ENCODE data around the gene TNFAIP6. TPM values are rescaled to one million over a fixed set of nuclear protein-coding genes. Genes with fewer than 3 reads are reported as not detected.

The TNFAIP6 gene
- total and polyA plus RNA-seq, 10 of the 15 experiments (the other 5 are each of a cell fraction or from before 2014, with no cell fraction given): 0.68 to 5.7 (median 1.3) TPM

DNA sequence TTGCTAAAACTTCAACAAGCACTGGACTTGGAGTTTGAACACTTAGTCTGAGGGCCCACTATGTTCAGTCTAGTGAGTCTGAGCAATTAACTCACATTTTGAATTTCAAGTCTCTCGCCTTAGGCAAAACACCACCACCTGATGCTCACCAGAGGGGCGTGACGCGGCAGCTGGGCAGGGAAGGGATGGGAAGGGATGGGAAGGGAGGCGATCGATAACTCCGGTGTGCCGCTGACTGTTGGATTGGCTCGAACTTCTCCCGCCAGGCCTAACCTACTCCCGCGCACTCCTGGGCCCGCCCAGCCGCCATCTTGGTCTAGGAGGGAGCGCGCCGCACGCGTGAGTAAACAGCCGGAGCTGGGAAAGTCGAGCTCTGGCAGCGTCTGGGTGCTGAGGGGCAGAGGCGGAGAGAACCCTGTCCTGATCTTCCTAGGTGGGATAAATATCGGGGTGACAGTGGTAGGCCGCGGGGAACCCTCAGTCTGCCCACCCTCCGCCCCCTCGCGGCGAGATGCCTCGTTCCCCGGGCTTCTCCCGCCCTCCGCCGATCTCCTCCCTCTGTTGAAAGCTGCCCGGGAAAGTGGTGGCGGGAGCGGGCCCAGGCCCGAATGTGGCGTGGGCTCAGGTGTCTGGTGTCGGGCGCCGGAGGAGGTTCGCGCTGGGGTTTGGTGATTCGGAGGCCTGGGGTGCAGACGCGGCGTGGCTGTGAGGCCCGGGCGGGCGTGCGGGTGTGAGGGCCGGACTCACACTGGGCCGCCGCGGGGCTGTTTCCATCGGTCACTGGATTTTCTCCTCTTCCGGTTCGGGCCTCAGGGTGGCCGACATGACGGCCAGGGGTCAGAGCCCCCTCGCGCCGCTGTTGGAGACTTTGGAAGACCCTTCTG lies 52.5 kb downstream of the TNFAIP6 start, which contains the start of gene RIF1:
RIF1 (plus strand) TSS at position 302 of the 884 bp plus-strand sequence; CDS start at position 824, 522 bp downstream.
- intact Hi-C loops (cut with micrococcal nuclease; ENCODE audit: unreplicated experiment) (no loop called here), in situ Hi-C loops (cut with MboI) (loop anchor here (25.0 kb wide), 2 partner anchors 123 to 1823 kb away; partner anchors contain the start of genes MMADHC and NMI)
- Histone ChIP-seq H3K36me3 (ENCODE audit: control insufficient read depth in 2 of 2, insufficient read depth in 2 of 2, low read length in 1 of 2) (peaks cover 0 to 15% of the 10 kb centered on the region in 2 experiments), H3K9ac (ENCODE audit: control insufficient read depth, insufficient read depth, low read length) (peak within 1 kb of the TSS; percentile 85), H3K4me3 (peak within 1 kb of the TSS; percentile 97), H4K20me1 (ENCODE audit: control insufficient read depth, insufficient read depth) (no peaks in the 10 kb centered on the region), H3K79me2 (ENCODE audit: control insufficient read depth, insufficient read depth, low read length) (peaks cover 41% of the 10 kb centered on the region), H3K27me3 (replicated peaks in 1 of 2; ENCODE audit: control insufficient read depth in 2 of 2, insufficient read depth in 2 of 2, low read length in 1 of 2) (no peaks in the 10 kb centered on the region; a peak in 1 of 4 replicates), H3K4me1 (ENCODE audit: control insufficient read depth, insufficient read depth, low read length) (no peaks in the 10 kb centered on the region), H2AFZ (ENCODE audit: control insufficient read depth, low read depth, low read length) (peak within 1 kb of the TSS; percentile 96), H3K4me2 (ENCODE audit: control insufficient read depth, insufficient read depth) (peak within 1 kb of the TSS; percentile 77), H3K27ac (ENCODE audit: control insufficient read depth, insufficient read depth) (peak within 1 kb of the TSS; percentile 91), H3K9me3 (replicated peaks; ENCODE audit: control insufficient read depth, insufficient read depth, low read length) (no peaks in the 10 kb centered on the region)
- peak; percentile 95 for ATAC-seq
- 1% methylated on average over 56 of the region's 65 CpGs for WGBS (ENCODE audit: insufficient coverage, insufficient replicate concordance, low lambda C conversion rate, missing lambda C conversion rate)
- SMC1A ChIA-PET (ENCODE audit: uncharacterized antibody, unreplicated experiment): interaction anchor here (0.5 kb wide), 1 partner anchor 40 kb away, joined by 3 read pairs; no protein-coding TSS in a partner anchor
- POLR2A ChIA-PET: interaction anchor here (0.6 to 0.9 kb wide), 8 partner anchors 13 to 927 kb away, joined by 3 to 10 read pairs (median 4); no protein-coding TSS in a partner anchor
- FAIRE-seq: peak; percentile 88
- RAD21 ChIA-PET (ENCODE audit: unreplicated experiment): interaction anchor here (0.7 to 1.2 kb wide), 2 partner anchors 46 to 933 kb away, joined by 3 to 4 read pairs; no protein-coding TSS in a partner anchor
- TSS peak; percentile 68 for BruUV-seq (replicated peaks)
- CTCF ChIA-PET: interaction anchor here (0.6 to 1.8 kb wide), 6 partner anchors 22 to 809 kb away, joined by 3 to 6 read pairs (median 3); no protein-coding TSS in a partner anchor
- DNase-seq (ENCODE audit: low read depth, low spot score): peak; percentile 45
- TF ChIP-seq NFXL1 (IDR thresholded peaks at IDR 0.05; ENCODE audit: borderline replicate concordance) (no peak), ZNF384 (IDR thresholded peaks at IDR 0.05; ENCODE audit: borderline replicate concordance, low read depth, low read length) (no peak), SPI1 (IDR thresholded peaks at IDR 0.05; ENCODE audit: borderline replicate concordance, insufficient read depth, low read depth, low read length) (no peak), RFX5 (IDR thresholded peaks at IDR 0.05; ENCODE audit: low read depth, low read length) (peak; percentile 65), SMARCA5 (IDR thresholded peaks at IDR 0.05) (peak; percentile 90), HDAC6 (IDR thresholded peaks at IDR 0.05; ENCODE audit: unreplicated experiment) (no peak), SP1 (IDR thresholded peaks at IDR 0.05; ENCODE audit: low read depth, low read length) (peak; percentile 81), DPF2 (IDR thresholded peaks at IDR 0.05) (peak; percentile 49; the same call in 1 of the 2 replicates), HCFC1 (IDR thresholded peaks at IDR 0.05; ENCODE audit: low read length) (peak; percentile 76), PAX5 (IDR thresholded peaks at IDR 0.05; ENCODE audit: borderline replicate concordance, low read depth, low read length) (peak; percentile 62; the same call in 1 of the 2 replicates), IKZF2 (IDR thresholded peaks at IDR 0.05) (peak; percentile 77 to 79), NR2F1 (conservative IDR thresholded peaks at IDR 0.05) (no peak), EP300 (IDR thresholded peaks at IDR 0.05; ENCODE audit: borderline replicate concordance in 1 of 2, control insufficient read depth in 1 of 2, low read depth in 2 of 2, low read length in 2 of 2) (no peak), RAD51 (IDR thresholded peaks at IDR 0.05) (peak; percentile 68), EZH2 (IDR thresholded peaks at IDR 0.05; ENCODE audit: borderline replicate concordance, control insufficient read depth, low read depth, low read length) (no peak)
- TF ChIP-seq, protein P1, sequence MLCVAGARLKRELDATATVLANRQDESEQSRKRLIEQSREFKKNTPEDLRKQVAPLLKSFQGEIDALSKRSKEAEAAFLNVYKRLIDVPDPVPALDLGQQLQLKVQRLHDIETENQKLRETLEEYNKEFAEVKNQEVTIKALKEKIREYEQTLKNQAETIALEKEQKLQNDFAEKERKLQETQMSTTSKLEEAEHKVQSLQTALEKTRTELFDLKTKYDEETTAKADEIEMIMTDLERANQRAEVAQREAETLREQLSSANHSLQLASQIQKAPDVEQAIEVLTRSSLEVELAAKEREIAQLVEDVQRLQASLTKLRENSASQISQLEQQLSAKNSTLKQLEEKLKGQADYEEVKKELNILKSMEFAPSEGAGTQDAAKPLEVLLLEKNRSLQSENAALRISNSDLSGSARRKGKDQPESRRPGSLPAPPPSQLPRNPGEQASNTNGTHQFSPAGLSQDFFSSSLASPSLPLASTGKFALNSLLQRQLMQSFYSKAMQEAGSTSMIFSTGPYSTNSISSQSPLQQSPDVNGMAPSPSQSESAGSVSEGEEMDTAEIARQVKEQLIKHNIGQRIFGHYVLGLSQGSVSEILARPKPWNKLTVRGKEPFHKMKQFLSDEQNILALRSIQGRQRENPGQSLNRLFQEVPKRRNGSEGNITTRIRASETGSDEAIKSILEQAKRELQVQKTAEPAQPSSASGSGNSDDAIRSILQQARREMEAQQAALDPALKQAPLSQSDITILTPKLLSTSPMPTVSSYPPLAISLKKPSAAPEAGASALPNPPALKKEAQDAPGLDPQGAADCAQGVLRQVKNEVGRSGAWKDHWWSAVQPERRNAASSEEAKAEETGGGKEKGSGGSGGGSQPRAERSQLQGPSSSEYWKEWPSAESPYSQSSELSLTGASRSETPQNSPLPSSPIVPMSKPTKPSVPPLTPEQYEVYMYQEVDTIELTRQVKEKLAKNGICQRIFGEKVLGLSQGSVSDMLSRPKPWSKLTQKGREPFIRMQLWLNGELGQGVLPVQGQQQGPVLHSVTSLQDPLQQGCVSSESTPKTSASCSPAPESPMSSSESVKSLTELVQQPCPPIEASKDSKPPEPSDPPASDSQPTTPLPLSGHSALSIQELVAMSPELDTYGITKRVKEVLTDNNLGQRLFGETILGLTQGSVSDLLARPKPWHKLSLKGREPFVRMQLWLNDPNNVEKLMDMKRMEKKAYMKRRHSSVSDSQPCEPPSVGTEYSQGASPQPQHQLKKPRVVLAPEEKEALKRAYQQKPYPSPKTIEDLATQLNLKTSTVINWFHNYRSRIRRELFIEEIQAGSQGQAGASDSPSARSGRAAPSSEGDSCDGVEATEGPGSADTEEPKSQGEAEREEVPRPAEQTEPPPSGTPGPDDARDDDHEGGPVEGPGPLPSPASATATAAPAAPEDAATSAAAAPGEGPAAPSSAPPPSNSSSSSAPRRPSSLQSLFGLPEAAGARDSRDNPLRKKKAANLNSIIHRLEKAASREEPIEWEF (IDR thresholded peaks at IDR 0.05; ENCODE audit: insufficient replicate concordance, low read depth, low read length): peak; percentile 99
- TF ChIP-seq, protein P2, sequence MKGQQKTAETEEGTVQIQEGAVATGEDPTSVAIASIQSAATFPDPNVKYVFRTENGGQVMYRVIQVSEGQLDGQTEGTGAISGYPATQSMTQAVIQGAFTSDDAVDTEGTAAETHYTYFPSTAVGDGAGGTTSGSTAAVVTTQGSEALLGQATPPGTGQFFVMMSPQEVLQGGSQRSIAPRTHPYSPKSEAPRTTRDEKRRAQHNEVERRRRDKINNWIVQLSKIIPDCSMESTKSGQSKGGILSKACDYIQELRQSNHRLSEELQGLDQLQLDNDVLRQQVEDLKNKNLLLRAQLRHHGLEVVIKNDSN (IDR thresholded peaks at IDR 0.05; ENCODE audit: borderline replicate concordance, extremely low read length, insufficient read depth, low read depth, low read length): no peak

All from GM12878 (cell line).